ENCODE results near the gene LONP2.

DNA sequence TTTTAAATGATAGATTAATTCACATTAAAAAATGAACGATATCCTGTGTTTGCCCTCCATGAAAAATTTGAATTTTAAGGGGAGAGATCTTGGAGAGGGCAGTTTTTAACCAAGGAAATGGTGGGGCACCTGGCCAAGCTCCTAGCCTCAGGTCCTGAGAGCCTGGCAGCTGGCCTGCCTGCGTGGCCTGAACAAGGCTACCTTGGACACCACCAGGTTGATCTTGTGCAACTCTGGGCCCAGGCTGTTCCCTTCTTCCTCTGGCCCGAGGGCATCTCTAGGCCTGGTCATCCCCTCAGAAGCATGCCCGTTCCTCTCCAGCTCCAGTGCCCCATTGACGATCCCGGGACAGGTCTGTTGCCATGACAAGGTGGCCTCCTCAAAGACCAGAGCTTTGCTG is 33.4 kb upstream of the LONP2 start:
- TF ChIP-seq POLR2AphosphoS5 (IDR thresholded peaks at IDR 0.05; ENCODE audit: low read depth, low read length): no peak
- no peak for TF ChIP-seq TAF1 (IDR thresholded peaks at IDR 0.05; ENCODE audit: borderline replicate concordance, low read depth, low read length)
- TF ChIP-seq POLR2A (IDR thresholded peaks at IDR 0.05; ENCODE audit: low read depth, low read length): no peak

Data from GM12892 (cell line).